ENCODE measurements around the gene MANSC1. TPM values are rescaled to one million over a fixed set of nuclear protein-coding genes. Genes with fewer than 3 reads are reported as not detected.
"Not testable (repeated sequence)": the region's sequence is repeated elsewhere in the genome, so short reads cannot be mapped to it uniquely, and the experiment has no call there.

Gene MANSC1
- total RNA-seq, 1 donor: 0.31 TPM

DNA sequence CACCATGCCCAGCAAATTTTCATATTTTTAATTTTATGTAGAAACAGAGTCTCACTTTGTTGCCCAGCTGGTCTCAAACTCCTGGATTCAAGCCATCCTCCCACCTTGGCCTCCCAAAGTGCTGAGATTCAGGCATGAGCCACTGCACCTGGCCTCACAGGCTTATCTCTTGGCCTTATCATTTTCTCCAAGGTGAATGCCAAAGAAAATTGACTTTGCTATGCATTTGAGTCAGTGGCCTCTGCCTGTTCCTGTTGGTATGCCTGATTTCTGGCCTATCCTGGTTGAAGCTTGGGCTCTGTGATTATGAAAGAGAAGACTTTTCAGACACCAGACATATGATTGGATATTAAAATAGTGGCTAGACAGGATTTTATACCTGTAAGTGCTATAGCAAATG, 34.2 kb downstream of the MANSC1 start:
- Histone ChIP-seq H3K4me3 (ENCODE audit: low read length) (no peak overlapping the region), H3K27me3 (ENCODE audit: insufficient read depth, low read length) (no peaks in the 10 kb centered on the region), H3K9me3 (ENCODE audit: low read depth, low read length) (no peaks in the 10 kb centered on the region), H3K4me1 (ENCODE audit: insufficient read depth, low read length) (no peaks in the 10 kb centered on the region)

DNA sequence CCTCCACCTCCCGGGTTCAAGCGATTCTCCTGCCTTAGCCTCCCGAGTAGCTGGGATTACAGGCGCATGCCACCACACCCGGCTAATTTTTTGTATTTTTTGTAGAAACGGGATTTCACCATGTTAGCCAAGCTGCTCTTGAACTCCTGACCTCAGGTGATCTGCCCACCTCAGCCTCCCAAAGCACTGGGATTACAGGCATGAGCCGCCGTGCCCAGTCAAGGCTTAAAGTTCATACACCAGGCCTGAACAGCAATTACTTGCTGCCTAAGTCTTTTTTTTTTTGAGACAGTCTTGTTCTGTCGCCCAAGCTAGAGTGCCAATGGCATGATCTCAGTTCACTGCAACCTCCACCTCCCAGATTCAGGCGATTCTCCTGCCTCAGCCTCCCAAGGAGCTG, 39.3 kb downstream of the MANSC1 start:
- H3K9me3 ChIP-seq (ENCODE audit: low read depth, low read length); H3K27me3 ChIP-seq (ENCODE audit: insufficient read depth, low read length); H3K4me1 ChIP-seq (ENCODE audit: insufficient read depth, low read length); H3K4me3 ChIP-seq (ENCODE audit: low read length): not testable (repeated sequence)

DNA sequence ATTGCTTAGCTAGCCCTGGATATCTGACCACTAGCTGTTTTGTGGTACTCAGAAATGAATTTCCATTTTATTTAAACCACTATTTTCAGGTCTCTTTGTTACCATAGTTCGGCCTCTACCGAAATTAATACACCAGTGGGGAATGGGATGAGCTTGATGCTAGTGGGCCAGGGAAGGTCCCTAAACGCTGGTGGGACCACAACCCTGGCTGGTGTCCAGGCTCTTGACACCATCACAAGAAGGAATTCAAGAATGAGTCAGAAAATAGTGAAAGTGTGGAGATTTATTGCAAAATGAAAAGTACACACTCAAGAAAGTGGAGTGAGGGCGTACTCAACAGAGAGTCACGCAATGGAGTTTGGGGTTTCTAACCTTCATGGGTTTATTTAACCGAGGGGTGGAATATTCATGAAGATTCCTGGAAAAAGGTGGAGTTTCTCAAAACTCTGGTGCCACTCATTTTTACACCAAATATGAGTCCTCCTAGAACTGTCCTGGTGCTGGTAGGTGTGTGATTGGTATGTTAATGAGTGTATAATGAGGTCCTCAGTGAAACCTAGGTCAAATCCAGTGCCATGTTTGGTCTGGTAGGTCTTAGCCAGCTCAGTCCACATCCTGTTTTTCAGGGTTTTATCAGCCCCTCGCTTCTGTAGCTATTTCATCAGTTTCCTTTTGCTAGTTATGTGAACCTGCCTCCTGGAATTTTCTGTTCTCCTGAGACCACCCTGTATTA, 44.3 kb downstream of the MANSC1 start:
- Histone ChIP-seq H3K4me1 (ENCODE audit: insufficient read depth, low read length) (no peaks in the 10 kb centered on the region), H3K9me3 (ENCODE audit: low read depth, low read length) (no peaks in the 10 kb centered on the region), H3K4me3 (ENCODE audit: low read length) (no peak overlapping the region), H3K27me3 (ENCODE audit: insufficient read depth, low read length) (no peaks in the 10 kb centered on the region)

DNA sequence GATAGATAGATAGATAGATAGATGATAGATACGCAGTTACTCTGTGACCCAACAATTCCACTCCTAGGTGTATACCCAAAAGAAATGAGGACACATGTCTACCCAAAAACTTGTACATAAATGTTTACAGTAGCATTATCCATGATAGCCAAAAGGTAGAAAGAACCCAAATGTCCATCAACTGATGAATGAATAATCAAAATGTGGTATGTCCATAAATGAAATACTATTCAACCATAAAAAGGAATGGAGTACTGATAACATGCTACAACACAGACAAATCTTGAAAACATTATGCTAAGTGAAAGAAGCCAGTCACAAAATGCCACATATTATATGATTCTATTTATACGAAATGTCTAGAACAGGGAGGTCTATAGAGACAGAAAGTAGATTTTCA, 47.1 kb downstream of the MANSC1 start:
- no peak overlapping the region for H3K4me3 ChIP-seq (ENCODE audit: low read length)
- H3K4me1 ChIP-seq (ENCODE audit: insufficient read depth, low read length): no peaks in the 10 kb centered on the region

DNA sequence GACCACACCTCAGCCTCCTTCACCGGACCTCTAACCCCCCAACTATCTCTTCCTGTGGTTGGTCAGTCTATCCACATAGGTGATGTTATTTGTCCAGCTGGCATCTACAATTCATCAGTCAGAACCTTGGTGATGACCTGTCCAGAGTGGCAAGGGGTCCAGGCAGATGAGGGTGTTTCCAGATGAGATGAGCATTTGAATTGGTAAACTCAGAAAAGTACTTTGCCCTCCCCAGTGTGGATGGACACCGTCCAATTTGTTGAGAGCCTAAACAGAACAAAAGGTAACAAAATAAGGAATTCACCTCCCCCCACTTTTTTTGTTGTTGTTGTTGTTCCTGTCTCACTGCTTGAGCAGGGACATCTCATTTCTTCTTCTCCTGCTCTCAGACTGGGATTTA, 48.9 kb downstream of the MANSC1 start:
- H3K4me3 ChIP-seq (ENCODE audit: low read length): no peak overlapping the region
- no peaks in the 10 kb centered on the region for H3K9me3 ChIP-seq (ENCODE audit: low read depth, low read length)
- H3K4me1 ChIP-seq (ENCODE audit: insufficient read depth, low read length): no peaks in the 10 kb centered on the region
- no peaks in the 10 kb centered on the region for H3K27me3 ChIP-seq (ENCODE audit: insufficient read depth, low read length)

More for the DNA sequence above, 47.1 kb downstream of the MANSC1 start:
- H3K27me3 ChIP-seq (ENCODE audit: insufficient read depth, low read length): no peaks in the 10 kb centered on the region
- no peaks in the 10 kb centered on the region for H3K9me3 ChIP-seq (ENCODE audit: low read depth, low read length)

DNA sequence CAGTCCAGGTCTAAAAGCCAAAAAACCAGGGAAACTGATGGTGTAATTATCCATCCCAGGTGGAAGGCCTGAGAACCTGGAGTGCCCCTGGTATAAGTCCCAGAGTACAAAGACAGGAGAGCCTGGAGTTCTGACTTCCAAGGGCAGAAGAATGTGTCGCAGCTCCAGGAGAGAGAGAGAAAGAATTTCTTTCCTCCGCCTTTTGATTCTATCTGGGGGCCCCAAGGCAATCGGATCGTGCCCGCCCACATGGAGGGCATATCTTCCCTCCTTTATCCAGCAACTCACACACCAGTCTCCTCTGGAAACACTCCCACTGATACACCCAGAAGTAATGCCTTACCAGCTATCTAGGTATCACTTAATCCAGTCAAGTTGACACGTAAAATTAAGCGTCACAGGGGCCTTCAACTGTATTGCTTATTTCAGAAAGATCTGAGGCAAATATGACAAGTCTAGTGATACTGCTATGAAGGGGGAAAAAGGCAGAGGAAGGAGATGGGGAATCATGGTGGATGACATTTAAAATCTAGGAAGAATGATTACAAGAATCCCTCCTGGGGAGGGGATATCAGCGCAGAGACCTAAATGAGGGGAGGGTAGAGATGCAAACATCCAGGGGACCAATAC, 52.7 kb downstream of the MANSC1 start:
- H3K4me1 ChIP-seq (ENCODE audit: insufficient read depth, low read length): no peaks in the 10 kb centered on the region

DNA sequence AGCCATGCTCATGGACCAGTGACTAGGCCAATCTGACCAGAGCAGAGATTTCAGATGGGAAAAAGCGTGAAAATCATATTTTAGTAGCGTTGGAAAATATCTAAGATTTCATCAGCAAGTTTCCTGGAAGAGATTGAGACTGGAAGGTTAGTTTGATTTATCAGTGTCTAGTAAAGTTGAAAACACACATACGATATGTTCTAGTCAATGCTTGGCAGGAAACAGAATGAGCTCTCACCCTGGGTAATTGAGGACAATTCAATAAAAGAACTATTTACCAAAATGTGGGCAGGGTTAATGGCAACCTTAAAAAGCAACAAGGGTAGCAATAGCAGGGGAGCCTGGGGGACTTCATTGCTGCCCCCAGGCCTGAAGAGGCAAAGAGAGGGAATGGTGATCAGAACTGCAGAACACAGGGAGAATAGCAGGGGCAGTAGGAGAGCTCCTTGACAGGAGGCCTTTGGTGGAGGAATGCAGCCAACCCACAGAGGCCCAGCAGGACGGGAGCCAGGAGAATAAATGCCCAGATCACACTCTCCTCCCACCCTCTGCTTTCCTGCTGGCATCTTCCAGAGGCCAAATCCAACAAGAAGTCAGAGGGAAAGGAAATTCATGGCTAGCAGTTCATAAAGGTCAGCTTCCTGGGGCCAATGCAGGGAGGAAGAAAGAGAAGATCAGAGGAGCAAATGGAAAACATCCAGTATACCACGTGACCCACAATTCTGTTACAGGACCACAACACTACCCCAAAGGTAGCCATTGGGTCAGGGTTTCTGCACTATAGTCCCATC, 55.6 kb downstream of the MANSC1 start:
- H3K9me3 ChIP-seq (ENCODE audit: low read depth, low read length): no peaks in the 10 kb centered on the region
- H3K27me3 ChIP-seq (ENCODE audit: insufficient read depth, low read length): no peaks in the 10 kb centered on the region
- H3K4me3 ChIP-seq (ENCODE audit: low read length): no peak overlapping the region
- no peaks in the 10 kb centered on the region for H3K4me1 ChIP-seq (ENCODE audit: insufficient read depth, low read length)

More for the DNA sequence above, 52.7 kb downstream of the MANSC1 start:
- Histone ChIP-seq H3K4me3 (ENCODE audit: low read length) (no peak overlapping the region), H3K9me3 (ENCODE audit: low read depth, low read length) (no peaks in the 10 kb centered on the region), H3K27me3 (ENCODE audit: insufficient read depth, low read length) (no peaks in the 10 kb centered on the region)

DNA sequence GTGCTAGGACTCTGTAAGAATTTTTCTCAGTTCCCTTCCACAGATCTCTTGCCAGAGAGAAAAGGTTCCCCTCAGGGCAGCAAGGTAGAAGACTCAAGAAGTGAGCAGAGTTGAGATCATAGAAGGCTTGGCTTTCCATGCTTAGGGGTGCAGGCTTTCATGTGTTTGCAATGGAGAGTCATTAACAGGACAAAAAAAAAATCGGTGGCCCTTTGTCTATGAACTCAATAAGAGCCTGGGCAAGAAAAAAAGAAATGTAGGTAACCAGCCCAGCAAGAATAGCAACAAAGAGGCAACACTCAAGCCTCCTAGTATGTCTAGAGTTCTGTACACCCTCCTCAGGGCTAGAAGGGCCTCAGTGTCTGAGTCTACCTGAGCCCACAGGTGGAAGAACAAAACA, 59.8 kb downstream of the MANSC1 start:
- Histone ChIP-seq H3K27me3 (ENCODE audit: insufficient read depth, low read length) (no peaks in the 10 kb centered on the region), H3K4me3 (ENCODE audit: low read length) (no peak overlapping the region), H3K4me1 (ENCODE audit: insufficient read depth, low read length) (no peaks in the 10 kb centered on the region), H3K9me3 (ENCODE audit: low read depth, low read length) (no peaks in the 10 kb centered on the region)

DNA sequence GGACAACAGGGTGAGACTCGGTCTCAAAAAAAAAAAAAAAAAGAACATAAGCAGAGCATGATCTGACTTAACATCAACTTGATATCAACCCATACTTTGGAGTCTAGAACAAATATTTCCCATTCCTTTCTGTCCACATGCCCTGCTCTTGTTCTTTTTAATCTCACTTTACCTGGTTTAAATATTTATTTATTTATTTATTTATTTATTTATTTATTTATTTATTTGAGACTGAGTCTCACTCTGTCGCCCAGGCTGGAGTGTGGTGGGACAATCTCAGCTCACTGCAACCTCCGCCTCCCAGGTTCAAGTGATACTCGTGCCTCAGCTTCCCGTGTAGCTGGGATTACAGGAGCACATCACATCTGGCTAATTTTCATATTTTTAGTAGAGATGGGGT, 63.6 kb downstream of the MANSC1 start:
- no peaks in the 10 kb centered on the region for H3K4me1 ChIP-seq (ENCODE audit: insufficient read depth, low read length)
- no peak overlapping the region for H3K4me3 ChIP-seq (ENCODE audit: low read length)
- H3K27me3 ChIP-seq (ENCODE audit: insufficient read depth, low read length): no peaks in the 10 kb centered on the region
- no peaks in the 10 kb centered on the region for H3K9me3 ChIP-seq (ENCODE audit: low read depth, low read length)

DNA sequence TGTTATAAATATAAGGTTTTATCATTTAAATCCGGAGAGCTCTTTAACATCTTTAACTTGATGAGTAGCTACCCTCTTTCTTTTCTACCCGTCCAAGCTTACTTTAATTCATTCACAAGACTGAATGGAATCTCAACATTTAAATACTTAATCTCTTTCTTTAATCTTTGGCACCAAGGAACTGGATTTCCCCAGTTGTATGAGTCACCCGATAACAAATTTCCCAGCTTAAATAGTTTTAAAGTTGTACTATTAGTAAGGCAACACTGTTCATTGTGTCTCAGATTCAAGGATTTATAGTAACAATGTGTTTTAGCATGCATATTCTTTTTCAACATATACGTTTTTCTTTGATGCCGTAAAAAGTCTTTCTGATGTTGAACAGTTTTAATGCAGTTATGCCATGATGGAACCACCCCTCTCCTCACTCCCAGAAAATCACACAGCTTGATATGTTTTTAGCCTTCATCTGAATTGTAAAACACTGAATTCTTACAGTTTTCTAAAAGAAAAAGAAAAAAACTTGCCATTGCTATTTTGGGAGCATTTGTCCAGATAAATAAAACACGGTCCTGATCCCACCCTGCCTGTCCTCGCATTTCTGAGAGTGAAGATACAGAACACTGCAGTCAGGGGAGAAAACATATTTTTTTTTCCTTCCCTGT, 67.1 kb downstream of the MANSC1 start:
- Histone ChIP-seq H3K4me3 (ENCODE audit: low read length) (no peak overlapping the region), H3K27me3 (ENCODE audit: insufficient read depth, low read length) (no peaks in the 10 kb centered on the region), H3K9me3 (ENCODE audit: low read depth, low read length) (no peaks in the 10 kb centered on the region), H3K4me1 (ENCODE audit: insufficient read depth, low read length) (no peaks in the 10 kb centered on the region)

DNA sequence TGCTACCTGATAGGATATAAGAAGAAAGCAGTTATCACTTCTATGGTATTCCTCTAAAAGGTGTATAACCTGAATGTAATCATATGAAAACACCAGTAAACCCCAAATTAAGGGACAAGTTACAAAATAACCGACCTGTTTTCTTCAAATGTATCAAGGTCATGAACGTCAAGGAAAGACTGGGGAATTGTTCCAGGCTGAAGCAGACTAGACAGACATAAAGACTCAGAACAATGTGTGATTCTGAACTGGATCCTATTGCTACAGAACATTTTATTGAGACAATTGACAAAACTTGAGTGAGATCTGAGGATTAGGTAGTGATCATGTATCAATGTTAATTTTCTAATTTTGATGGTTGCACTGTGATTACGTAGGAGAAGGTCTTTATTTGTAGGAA, 67.8 kb downstream of the MANSC1 start:
- no peaks in the 10 kb centered on the region for H3K27me3 ChIP-seq (ENCODE audit: insufficient read depth, low read length)

DNA sequence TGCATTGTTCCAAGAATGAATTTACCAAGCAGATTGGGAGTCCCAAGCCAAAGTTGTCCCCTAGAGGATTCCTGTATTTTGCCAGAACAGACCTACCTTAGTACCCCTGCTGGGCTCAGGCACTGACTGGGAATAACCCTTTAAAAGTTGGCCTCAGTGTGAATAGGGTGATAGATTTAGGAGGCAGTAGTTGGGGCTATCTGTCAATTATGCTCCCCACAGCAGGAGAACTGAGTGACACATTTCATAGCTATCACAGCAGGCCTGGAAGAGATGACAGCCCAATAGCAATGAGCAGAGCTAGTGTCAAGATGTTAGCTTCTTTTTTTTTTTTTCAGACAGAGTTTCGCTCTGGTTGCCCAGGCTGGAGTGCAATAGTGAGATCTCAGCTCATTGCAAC, 68.9 kb downstream of the MANSC1 start:
- H3K27me3 ChIP-seq (ENCODE audit: insufficient read depth, low read length): no peaks in the 10 kb centered on the region

More for the DNA sequence above, 67.8 kb downstream of the MANSC1 start:
- no peak overlapping the region for H3K4me3 ChIP-seq (ENCODE audit: low read length)
- no peaks in the 10 kb centered on the region for H3K9me3 ChIP-seq (ENCODE audit: low read depth, low read length)
- H3K4me1 ChIP-seq (ENCODE audit: insufficient read depth, low read length): no peaks in the 10 kb centered on the region

DNA sequence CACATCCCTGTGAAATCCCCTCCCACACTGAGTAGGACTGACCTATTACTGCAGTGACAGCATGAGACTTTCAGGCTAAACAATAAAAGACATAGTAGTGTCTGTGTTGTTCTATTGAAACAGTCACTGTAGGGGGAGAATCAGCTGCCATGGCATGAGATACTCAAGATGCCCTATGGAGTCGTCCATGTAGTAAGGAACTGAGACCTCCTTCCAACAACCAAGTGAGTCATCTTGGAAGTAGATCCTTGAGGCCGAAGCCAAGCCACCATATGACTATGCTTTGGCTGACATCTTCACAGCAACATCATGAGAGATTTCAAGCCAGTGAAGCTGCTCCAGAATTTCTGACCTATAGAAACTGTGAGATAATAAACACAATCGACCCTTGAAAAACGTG, 71.1 kb downstream of the MANSC1 start:
- Histone ChIP-seq H3K4me3 (ENCODE audit: low read length) (no peak overlapping the region), H3K27me3 (ENCODE audit: insufficient read depth, low read length) (no peaks in the 10 kb centered on the region), H3K9me3 (ENCODE audit: low read depth, low read length) (no peaks in the 10 kb centered on the region), H3K4me1 (ENCODE audit: insufficient read depth, low read length) (no peaks in the 10 kb centered on the region)

More for the DNA sequence above, 68.9 kb downstream of the MANSC1 start:
- Histone ChIP-seq H3K4me1 (ENCODE audit: insufficient read depth, low read length) (no peaks in the 10 kb centered on the region), H3K9me3 (ENCODE audit: low read depth, low read length) (no peaks in the 10 kb centered on the region), H3K4me3 (ENCODE audit: low read length) (no peak overlapping the region)
